ENCODE measurements around the gene HTRA3. TPM values are rescaled to one million over a fixed set of nuclear protein-coding genes. Genes with fewer than 3 reads are reported as not detected.

HTRA3 gene
- total RNA-seq, 5 donors from 2014 or later (not counting 1 experiment from before 2014, with no cell fraction given) = 0.13 to 0.26 TPM; not detected in 3

DNA sequence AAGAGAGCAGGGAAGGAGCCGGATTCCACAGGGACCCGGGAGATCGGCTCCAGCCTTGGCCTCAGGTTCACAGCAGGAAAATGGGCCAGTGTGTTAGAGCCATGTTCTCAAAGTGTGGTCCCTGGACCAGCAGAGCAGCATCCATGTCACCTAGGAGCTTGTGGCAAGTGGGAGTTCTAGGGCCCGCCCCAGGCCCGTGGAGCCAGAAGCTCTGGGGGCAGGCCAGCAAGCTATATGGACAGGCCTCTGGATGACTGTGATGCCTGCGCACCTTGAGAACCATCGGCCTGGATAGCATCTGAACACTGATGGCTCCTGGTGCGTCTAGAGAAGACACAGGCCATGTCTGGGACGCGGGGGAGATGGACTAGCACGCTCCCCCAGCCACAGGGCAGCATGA lies 36.8 kb upstream of the HTRA3 start:
- WGBS (ENCODE audit: insufficient coverage) = 94% methylated on average over 11 of the region's 11 CpGs
- H3K27me3 ChIP-seq (replicated peaks in 1 of 2; ENCODE audit: control insufficient read depth in 2 of 2, extremely low read depth in 1 of 2, insufficient read depth in 2 of 2, low read length in 1 of 2) = no peaks in the 10 kb centered on the region
- peaks cover 0 to 20% of the 10 kb centered on the region in 2 donors for H3K36me3 ChIP-seq (ENCODE audit: control insufficient read depth in 2 of 2, extremely low read depth in 1 of 2, insufficient read depth in 1 of 2, low read length in 1 of 2)
- ChIA-PET POLR2A (no interaction called here), CTCF (no interaction called here)
- peaks cover 14 to 27% of the 10 kb centered on the region in 2 experiments for H3K4me1 ChIP-seq (ENCODE audit: control insufficient read depth in 1 of 2, extremely low read depth in 1 of 2, insufficient read depth in 2 of 2, low read length in 2 of 2)
- ATAC-seq (replicated peaks in 1 of 4) (no peak), DNase-seq (no peak)
- no peak overlapping the region for H3K27ac ChIP-seq (ENCODE audit: low read length)
- no peaks in the 10 kb centered on the region for H3K9me3 ChIP-seq
- no peak overlapping the region for H3K4me3 Mint-ChIP-seq
- H3K36me3 Mint-ChIP-seq = peaks cover 6% of the 10 kb centered on the region
- H3K4me3 ChIP-seq (ENCODE audit: control insufficient read depth in 1 of 2, extremely low read depth in 1 of 2, low read length in 1 of 2) = no peak overlapping the region
- no peaks in the 10 kb centered on the region for H3K27me3 Mint-ChIP-seq
- H3K4me1 Mint-ChIP-seq = peaks cover 17 to 28% (median 26%) of the 10 kb centered on the region in 3 donors
- H3K9me3 Mint-ChIP-seq = no peaks in the 10 kb centered on the region
- H3K27ac Mint-ChIP-seq = no peak overlapping the region

DNA sequence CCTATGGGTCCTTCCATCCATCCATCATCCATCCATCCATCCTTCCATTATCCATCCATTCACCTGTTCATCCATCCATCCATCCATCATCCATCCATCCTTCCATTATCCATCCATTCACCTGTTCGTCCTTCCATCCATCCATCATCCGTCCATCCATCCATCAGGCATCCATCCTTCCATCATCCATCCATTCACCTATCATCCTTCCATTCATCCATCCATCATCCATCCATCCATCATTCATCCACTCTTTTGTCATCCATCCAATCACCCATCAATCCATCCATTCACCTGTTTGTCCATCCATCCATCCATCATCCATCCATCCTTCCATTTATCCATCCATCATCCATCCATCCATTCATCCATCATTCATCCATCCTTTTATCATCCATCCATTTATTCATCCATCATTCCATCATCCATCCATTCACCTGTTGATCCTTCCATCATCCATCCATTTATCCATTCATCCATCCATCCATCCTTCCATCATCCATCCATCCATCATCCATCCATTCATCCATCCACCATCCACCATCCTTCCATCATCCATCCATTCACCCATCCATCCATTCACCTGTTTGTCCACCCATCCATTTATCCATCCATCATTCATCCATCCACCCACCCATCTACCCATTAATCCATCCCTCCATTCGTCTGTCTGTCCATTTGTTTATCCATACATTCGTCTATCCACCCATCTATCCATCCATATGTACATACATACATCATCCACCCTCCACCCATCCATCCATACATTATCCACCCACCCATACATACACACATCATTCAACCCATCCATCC lies 35.7 kb upstream of the HTRA3 start:
- H3K27me3 Mint-ChIP-seq = no peaks in the 10 kb centered on the region
- H3K9me3 Mint-ChIP-seq = no peaks in the 10 kb centered on the region
- Histone ChIP-seq H3K4me3 (ENCODE audit: control insufficient read depth in 1 of 2, extremely low read depth in 1 of 2, low read length in 1 of 2) (no peak overlapping the region), H3K36me3 (ENCODE audit: control insufficient read depth in 2 of 2, extremely low read depth in 1 of 2, insufficient read depth in 1 of 2, low read length in 1 of 2) (peaks cover 0 to 22% of the 10 kb centered on the region in 2 donors), H3K4me1 (ENCODE audit: control insufficient read depth in 1 of 2, extremely low read depth in 1 of 2, insufficient read depth in 2 of 2, low read length in 2 of 2) (peaks cover 4 to 16% of the 10 kb centered on the region in 2 experiments), H3K9me3 (no peaks in the 10 kb centered on the region), H3K27ac (ENCODE audit: low read length) (no peak overlapping the region), H3K27me3 (replicated peaks in 1 of 2; ENCODE audit: control insufficient read depth in 2 of 2, extremely low read depth in 1 of 2, insufficient read depth in 2 of 2, low read length in 1 of 2) (no peaks in the 10 kb centered on the region)
- peaks cover 6% of the 10 kb centered on the region for H3K36me3 Mint-ChIP-seq
- DNase-seq (no peak), ATAC-seq (replicated peaks in 1 of 4) (no peak)
- H3K4me1 Mint-ChIP-seq = peaks cover 6 to 21% (median 18%) of the 10 kb centered on the region in 3 donors
- 97% methylated on average over 4 of the region's 4 CpGs for WGBS (ENCODE audit: insufficient coverage)
- no peak overlapping the region for H3K27ac Mint-ChIP-seq
- H3K4me3 Mint-ChIP-seq = no peak overlapping the region
- ChIA-PET POLR2A (no interaction called here), CTCF (no interaction called here)

DNA sequence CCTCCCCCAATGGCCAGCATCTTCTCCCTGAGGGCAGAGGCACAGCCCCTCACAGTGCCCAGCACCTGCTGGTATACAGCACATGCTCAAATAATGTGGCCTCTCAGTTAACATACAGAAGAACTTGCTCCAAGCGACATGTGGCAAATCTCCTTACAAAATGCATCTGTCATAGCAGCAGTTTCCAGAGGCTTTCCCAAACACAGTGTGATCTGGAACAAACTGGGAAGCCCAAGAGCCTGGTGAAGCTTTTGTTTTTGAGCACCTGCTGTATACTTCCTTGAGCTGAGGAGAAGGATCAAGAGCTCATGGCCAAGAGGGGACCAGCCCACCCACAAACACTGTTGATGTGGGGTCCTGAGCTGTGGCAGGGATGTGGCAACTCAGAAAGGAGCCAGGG lies 34.8 kb upstream of the HTRA3 start:
- no peak overlapping the region for H3K27ac Mint-ChIP-seq
- DNase-seq (no peak), ATAC-seq (replicated peaks in 1 of 4) (no peak)
- ChIA-PET POLR2A (no interaction called here), CTCF (no interaction called here)
- no peaks in the 10 kb centered on the region for H3K9me3 Mint-ChIP-seq
- H3K4me3 ChIP-seq (ENCODE audit: control insufficient read depth in 1 of 2, extremely low read depth in 1 of 2, low read length in 1 of 2) = no peak overlapping the region
- WGBS (ENCODE audit: insufficient coverage) = 89% methylated on average over 1 of the region's 1 CpG
- H3K36me3 Mint-ChIP-seq = peaks cover 11% of the 10 kb centered on the region
- no peak overlapping the region for H3K4me3 Mint-ChIP-seq
- no peak overlapping the region for H3K27ac ChIP-seq (ENCODE audit: low read length)
- H3K4me1 Mint-ChIP-seq = peaks cover 3 to 13% (median 12%) of the 10 kb centered on the region in 3 donors
- H3K27me3 Mint-ChIP-seq = no peaks in the 10 kb centered on the region
- H3K4me1 ChIP-seq (ENCODE audit: control insufficient read depth in 1 of 2, extremely low read depth in 1 of 2, insufficient read depth in 2 of 2, low read length in 2 of 2) = peaks cover 0 to 8% of the 10 kb centered on the region in 2 experiments
- no peaks in the 10 kb centered on the region for H3K9me3 ChIP-seq
- H3K36me3 ChIP-seq (ENCODE audit: control insufficient read depth in 2 of 2, extremely low read depth in 1 of 2, insufficient read depth in 1 of 2, low read length in 1 of 2) = peaks cover 0 to 22% of the 10 kb centered on the region in 2 donors
- H3K27me3 ChIP-seq (replicated peaks in 1 of 2; ENCODE audit: control insufficient read depth in 2 of 2, extremely low read depth in 1 of 2, insufficient read depth in 2 of 2, low read length in 1 of 2) = no peaks in the 10 kb centered on the region

DNA sequence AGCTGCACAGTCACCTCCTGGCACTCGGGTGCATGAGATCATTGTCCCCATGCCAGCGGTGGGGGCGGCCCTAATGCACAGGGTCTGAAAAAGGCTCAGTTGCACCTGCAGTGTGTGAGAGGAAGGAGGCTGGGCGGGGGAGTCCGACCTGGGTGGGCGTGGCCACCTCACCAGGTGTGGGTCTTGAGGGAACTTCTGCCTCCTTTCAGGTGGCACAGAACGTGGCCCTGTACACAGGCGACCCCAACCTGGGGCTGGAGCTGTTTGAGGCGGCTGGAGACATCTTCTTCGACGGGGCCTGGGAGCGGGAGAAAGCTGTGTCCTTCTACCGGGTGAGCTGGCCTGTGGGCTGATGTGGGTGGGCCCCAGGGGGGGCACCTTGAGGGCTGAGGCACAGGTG lies 34.3 kb upstream of the HTRA3 start:
- Mint-ChIP-seq H3K4me1 (peaks cover 3 to 10% (median 10%) of the 10 kb centered on the region in 3 donors), H3K36me3 (peaks cover 11% of the 10 kb centered on the region), H3K4me3 (no peak overlapping the region), H3K9me3 (no peaks in the 10 kb centered on the region), H3K27ac (no peak overlapping the region), H3K27me3 (no peaks in the 10 kb centered on the region)
- POLR2A ChIA-PET = no interaction called here
- ATAC-seq (replicated peaks in 1 of 4) = no peak
- Histone ChIP-seq H3K9me3 (no peaks in the 10 kb centered on the region), H3K4me1 (ENCODE audit: control insufficient read depth in 1 of 2, extremely low read depth in 1 of 2, insufficient read depth in 2 of 2, low read length in 2 of 2) (peaks cover 0 to 8% of the 10 kb centered on the region in 2 experiments), H3K4me3 (ENCODE audit: control insufficient read depth in 1 of 2, extremely low read depth in 1 of 2, low read length in 1 of 2) (no peak overlapping the region), H3K27ac (ENCODE audit: low read length) (no peak overlapping the region), H3K36me3 (ENCODE audit: control insufficient read depth in 2 of 2, extremely low read depth in 1 of 2, insufficient read depth in 1 of 2, low read length in 1 of 2) (peaks cover 0 to 22% of the 10 kb centered on the region in 2 donors), H3K27me3 (replicated peaks in 1 of 2; ENCODE audit: control insufficient read depth in 2 of 2, extremely low read depth in 1 of 2, insufficient read depth in 2 of 2, low read length in 1 of 2) (no peaks in the 10 kb centered on the region)
- whole genome bisulfite sequencing (ENCODE audit: insufficient coverage) = 82% methylated on average over 13 of the region's 13 CpGs
- CTCF ChIA-PET = no interaction called here
- DNase-seq = peak in 1 of 35 experiments; percentile 20

DNA sequence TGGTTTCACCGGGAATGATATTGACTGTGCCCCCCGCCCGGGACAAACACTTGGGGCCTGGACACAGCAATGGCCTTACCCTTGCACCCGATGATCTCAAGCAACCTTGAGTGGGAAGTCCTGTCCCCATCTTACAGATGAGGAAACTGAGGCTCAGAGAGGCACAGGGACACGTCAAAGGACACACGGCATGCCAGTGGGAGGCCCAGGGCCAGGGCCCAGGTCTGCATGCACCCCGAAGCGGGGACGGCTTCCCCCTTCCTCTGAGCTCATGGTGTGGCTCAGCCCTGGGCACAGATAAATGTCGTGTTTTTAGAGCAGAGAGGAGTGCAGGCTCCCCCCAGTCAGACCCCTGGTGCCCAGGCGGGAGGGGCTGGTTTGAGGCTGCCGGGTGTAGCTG lies 33.9 kb upstream of the HTRA3 start:
- no peak for DNase-seq
- CTCF ChIA-PET = no interaction called here

DNA sequence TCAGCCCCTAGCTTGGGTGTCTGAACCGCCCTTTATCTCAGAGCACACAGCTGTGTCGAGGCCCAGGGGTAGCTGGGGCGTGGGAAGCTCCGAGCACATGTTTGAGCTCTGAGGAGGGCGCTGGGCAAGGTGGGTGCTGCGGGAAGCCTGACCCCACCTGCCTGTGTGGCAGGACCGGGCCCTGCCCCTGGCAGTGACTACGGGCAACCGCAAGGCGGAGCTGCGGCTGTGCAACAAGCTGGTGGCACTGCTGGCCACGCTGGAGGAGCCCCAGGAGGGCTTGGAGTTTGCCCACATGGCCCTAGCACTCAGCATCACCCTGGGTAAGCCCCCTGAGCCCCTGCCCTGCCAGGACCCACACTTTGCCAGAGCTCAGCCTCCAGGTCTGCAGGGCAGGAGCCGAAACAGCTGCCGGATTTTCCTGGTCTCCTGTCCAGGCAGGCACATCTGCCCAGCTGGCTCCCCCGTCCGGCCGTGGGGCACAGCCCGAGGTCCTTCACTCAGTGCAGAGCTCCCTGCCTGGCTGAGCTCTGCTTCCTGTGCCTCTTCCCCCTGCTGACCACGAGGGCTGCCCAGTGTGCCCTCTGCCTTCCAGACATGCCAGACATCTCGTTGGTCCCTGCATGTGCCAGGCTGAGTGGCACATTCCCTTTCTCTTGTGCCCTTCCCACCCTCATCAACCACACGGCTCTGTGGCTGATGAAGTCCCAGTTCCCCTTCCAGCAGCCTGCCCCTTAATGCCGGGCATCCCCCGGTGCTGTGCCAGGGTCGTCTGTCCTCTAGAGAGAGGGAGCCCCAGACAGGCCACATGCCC lies 33.2 kb upstream of the HTRA3 start:
- POLR2A ChIA-PET = interaction anchor here in 1 of 2 donors (1.0 kb wide), 1 partner anchor 68 kb away, joined by 3 read pairs; no protein-coding TSS in a partner anchor
- Histone ChIP-seq H3K9me3 (no peaks in the 10 kb centered on the region), H3K27ac (ENCODE audit: low read length) (no peak overlapping the region), H3K4me1 (ENCODE audit: control insufficient read depth in 1 of 2, extremely low read depth in 1 of 2, insufficient read depth in 2 of 2, low read length in 2 of 2) (peaks cover 0 to 8% of the 10 kb centered on the region in 2 experiments), H3K4me3 (ENCODE audit: control insufficient read depth in 1 of 2, extremely low read depth in 1 of 2, low read length in 1 of 2) (no peak overlapping the region), H3K36me3 (ENCODE audit: control insufficient read depth in 2 of 2, extremely low read depth in 1 of 2, insufficient read depth in 1 of 2, low read length in 1 of 2) (peaks cover 0 to 22% of the 10 kb centered on the region in 2 donors), H3K27me3 (replicated peaks in 1 of 2; ENCODE audit: control insufficient read depth in 2 of 2, extremely low read depth in 1 of 2, insufficient read depth in 2 of 2, low read length in 1 of 2) (no peaks in the 10 kb centered on the region)
- CTCF ChIA-PET = no interaction called here
- no peak overlapping the region for H3K27ac Mint-ChIP-seq
- 80% methylated on average over 24 of the region's 24 CpGs for WGBS (ENCODE audit: insufficient coverage)
- H3K36me3 Mint-ChIP-seq = peaks cover 14% of the 10 kb centered on the region
- peaks cover 0 to 3% (median 0%) of the 10 kb centered on the region in 3 donors for H3K4me1 Mint-ChIP-seq
- no peaks in the 10 kb centered on the region for H3K9me3 Mint-ChIP-seq
- no peak for ATAC-seq (replicated peaks in 1 of 4)
- no peak for DNase-seq
- no peaks in the 10 kb centered on the region for H3K27me3 Mint-ChIP-seq
- H3K4me3 Mint-ChIP-seq = no peak overlapping the region

More for the DNA sequence above, 33.9 kb upstream of the HTRA3 start:
- POLR2A ChIA-PET = no interaction called here
- Mint-ChIP-seq H3K4me3 (no peak overlapping the region), H3K4me1 (peaks cover 0 to 6% (median 6%) of the 10 kb centered on the region in 3 donors), H3K27ac (no peak overlapping the region), H3K27me3 (no peaks in the 10 kb centered on the region), H3K36me3 (peaks cover 11% of the 10 kb centered on the region), H3K9me3 (no peaks in the 10 kb centered on the region)
- H3K27ac ChIP-seq (ENCODE audit: low read length) = no peak overlapping the region
- no peaks in the 10 kb centered on the region for H3K9me3 ChIP-seq
- ATAC-seq (replicated peaks in 1 of 4) = no peak
- H3K27me3 ChIP-seq (replicated peaks in 1 of 2; ENCODE audit: control insufficient read depth in 2 of 2, extremely low read depth in 1 of 2, insufficient read depth in 2 of 2, low read length in 1 of 2) = no peaks in the 10 kb centered on the region
- peaks cover 0 to 22% of the 10 kb centered on the region in 2 donors for H3K36me3 ChIP-seq (ENCODE audit: control insufficient read depth in 2 of 2, extremely low read depth in 1 of 2, insufficient read depth in 1 of 2, low read length in 1 of 2)
- no peak overlapping the region for H3K4me3 ChIP-seq (ENCODE audit: control insufficient read depth in 1 of 2, extremely low read depth in 1 of 2, low read length in 1 of 2)
- 85% methylated on average over 8 of the region's 12 CpGs for whole genome bisulfite sequencing (ENCODE audit: insufficient coverage)
- peaks cover 0 to 8% of the 10 kb centered on the region in 2 experiments for H3K4me1 ChIP-seq (ENCODE audit: control insufficient read depth in 1 of 2, extremely low read depth in 1 of 2, insufficient read depth in 2 of 2, low read length in 2 of 2)

Measured in T-cell (primary cell).